AG10803 (cell line): ENCODE results near the gene CAPZA2.

Experiments
- DNase-seq: peaks from one replicate; pipeline ENCODE4 v3.0.0; 2010; ENCODE audit warnings: low read depth
- H3K4me3 ChIP-seq: 2 replicates; pipeline ENCODE4 v1.5.1; 2011; ENCODE audit warnings: mild to moderate bottlenecking, low read length, control low read depth
- TF ChIP-seq, protein P1 (sequence below): conservative IDR thresholded peaks from 2 replicates; pipeline ENCODE4 v1.5.1; 2011; ENCODE audit warnings: mild to moderate bottlenecking, low read length, control low read depth, inconsistent platforms

Gene CAPZA2

DNA sequence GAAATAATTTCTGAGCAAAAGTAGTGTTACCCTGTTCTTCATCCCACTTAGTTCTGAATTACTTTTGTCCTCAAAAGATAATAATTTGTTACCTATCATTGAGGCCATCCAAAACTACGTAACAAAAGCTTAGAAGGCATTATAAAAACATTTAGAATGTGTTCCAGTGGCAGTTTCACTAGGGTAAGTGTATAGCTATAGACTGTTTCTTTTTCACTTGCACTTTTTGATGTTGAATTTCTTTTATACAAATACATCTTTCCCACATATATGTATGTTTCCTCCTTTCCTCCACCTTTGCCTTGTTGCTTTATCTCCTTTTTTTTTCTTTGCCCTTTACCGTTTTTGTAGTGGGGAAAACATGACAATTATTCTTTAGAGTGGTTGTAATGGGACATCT lies 33.5 kb downstream of the CAPZA2 start:
- H3K4me3 ChIP-seq, result no peak overlapping the region
- DNase-seq, result no peak
- TF ChIP-seq, protein P1, sequence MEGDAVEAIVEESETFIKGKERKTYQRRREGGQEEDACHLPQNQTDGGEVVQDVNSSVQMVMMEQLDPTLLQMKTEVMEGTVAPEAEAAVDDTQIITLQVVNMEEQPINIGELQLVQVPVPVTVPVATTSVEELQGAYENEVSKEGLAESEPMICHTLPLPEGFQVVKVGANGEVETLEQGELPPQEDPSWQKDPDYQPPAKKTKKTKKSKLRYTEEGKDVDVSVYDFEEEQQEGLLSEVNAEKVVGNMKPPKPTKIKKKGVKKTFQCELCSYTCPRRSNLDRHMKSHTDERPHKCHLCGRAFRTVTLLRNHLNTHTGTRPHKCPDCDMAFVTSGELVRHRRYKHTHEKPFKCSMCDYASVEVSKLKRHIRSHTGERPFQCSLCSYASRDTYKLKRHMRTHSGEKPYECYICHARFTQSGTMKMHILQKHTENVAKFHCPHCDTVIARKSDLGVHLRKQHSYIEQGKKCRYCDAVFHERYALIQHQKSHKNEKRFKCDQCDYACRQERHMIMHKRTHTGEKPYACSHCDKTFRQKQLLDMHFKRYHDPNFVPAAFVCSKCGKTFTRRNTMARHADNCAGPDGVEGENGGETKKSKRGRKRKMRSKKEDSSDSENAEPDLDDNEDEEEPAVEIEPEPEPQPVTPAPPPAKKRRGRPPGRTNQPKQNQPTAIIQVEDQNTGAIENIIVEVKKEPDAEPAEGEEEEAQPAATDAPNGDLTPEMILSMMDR, result no peak

- H3K4me3 ChIP-seq, result no peak overlapping the region
- TF ChIP-seq, protein P1, result no peak
- DNase-seq, result no peak
Observed at GRCh38 chr7:116897661-116898060, 35.3 kb downstream of the CAPZA2 start.

DNA sequence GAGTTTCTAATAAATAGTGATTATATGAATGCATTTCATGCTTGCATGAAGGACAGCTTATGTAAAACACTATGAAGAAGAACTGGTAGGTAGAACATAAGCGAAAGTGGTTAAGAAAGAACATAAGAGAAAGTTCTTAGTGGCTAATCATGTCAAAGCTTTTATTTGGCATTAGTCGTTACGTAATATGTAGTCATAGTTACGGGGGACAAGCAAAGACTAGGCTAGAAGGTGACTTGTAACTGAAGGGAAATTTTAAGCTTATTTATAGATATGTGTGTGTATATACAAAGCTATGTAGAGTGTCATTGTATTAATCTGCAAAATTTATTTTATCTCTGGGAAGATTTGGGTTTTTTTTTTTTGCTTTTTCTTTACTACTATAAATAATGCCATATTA lies 36.9 kb downstream of the CAPZA2 start:
- TF ChIP-seq, protein P1, result no peak
- peak; percentile 20 for DNase-seq
- H3K4me3 ChIP-seq, result no peak overlapping the region

GRCh38 chr7:116901143-116901542 lies 38.8 kb downstream of the CAPZA2 start:
- DNase-seq, result no peak
- TF ChIP-seq, protein P1, result no peak
- H3K4me3 ChIP-seq, result no peak overlapping the region

DNA sequence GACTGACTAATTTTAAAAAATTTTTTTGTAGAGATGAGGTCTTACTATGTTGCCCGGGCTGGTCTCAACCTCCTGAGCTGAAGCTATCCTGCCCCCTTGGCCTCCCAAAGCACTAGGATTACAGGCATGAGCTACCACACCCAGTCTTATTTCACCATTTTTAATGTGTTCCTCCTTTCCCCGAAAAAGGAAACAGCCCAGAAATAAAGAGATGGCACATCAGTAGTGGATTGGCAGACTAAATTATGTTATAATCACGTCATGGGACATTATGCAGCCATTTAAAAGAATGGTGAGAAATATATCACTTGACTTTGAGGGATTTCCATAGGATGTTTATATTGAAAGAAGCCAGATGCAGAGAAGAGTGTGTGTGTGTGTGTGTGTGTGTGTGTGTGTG lies 40.5 kb downstream of the CAPZA2 start:
- no peak for DNase-seq
- no peak overlapping the region for H3K4me3 ChIP-seq
- TF ChIP-seq, protein P1, result no peak

DNA sequence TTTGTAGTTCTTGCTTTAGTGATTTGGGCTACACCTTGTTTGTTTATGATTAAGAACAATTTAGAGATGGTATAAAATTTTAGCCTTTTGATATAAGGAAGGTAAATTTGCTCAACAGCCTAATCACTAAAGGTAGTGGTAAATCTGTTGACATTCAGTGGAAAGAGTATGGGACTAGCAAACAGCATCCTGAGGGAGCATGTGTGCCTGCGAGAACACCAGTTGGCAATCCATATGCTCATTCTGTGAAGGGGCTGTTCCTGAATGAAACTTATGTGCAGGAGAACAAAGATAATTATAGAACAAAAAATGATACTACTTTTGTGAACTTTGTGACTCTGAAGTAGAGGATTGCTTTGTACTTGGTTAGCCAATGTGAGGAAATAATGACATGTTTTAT lies 44.0 kb downstream of the CAPZA2 start:
- DNase-seq, result no peak

GRCh38 chr7:116910383-116910782 lies 48.0 kb downstream of the CAPZA2 start:
- no peak for DNase-seq
- TF ChIP-seq, protein P1, result no peak
- H3K4me3 ChIP-seq, result no peak overlapping the region

More for the DNA sequence above, 44.0 kb downstream of the CAPZA2 start:
- no peak overlapping the region for H3K4me3 ChIP-seq
- TF ChIP-seq, protein P1, result no peak
